Retinal pigment epithelial cell (primary cell): Measurements from ENCODE around the gene RFX4.
A peak's percentile ranks its signal among the peaks of the same experiment; 100 is the strongest.

Experiments
- DNase-seq: peaks from one replicate; pipeline ENCODE4 v3.0.0-alpha.2; 2010; ENCODE audit warnings: low read depth
- H3K4me3 ChIP-seq: 2 replicates; pipeline ENCODE4 v1.5.1; 2011; ENCODE audit warnings: mild to moderate bottlenecking, low read length, control low read depth, moderate library complexity
- TF ChIP-seq, protein P1 (sequence below): conservative IDR thresholded peaks from 2 replicates; pipeline ENCODE4 v1.5.1; 2011; ENCODE audit warnings: low read depth, low read length, control low read depth, inconsistent platforms

The RFX4 gene

DNA sequence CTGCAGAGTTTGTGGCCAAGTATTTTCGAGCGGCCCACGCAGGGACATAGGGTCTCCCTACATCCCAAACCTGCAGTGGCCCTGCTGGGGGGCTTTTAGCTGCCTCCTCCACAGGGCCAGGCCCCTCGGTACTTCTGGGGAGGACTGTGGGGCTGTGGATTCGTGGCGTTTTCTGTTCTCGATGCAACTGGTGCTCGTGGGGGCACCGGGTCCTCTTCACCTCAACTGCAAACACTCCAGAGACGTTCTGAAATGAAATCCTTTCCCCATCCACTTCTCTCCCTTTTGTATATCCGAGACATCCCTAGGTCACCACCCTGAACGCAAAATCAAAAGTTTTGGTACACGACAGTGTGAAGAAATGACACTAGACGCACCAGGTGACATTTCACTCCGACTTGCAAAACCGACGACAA is 2.3 kb downstream of the RFX4 start:
- no peak for DNase-seq
- H3K4me3 ChIP-seq = no peak overlapping the region
- TF ChIP-seq, protein P1, sequence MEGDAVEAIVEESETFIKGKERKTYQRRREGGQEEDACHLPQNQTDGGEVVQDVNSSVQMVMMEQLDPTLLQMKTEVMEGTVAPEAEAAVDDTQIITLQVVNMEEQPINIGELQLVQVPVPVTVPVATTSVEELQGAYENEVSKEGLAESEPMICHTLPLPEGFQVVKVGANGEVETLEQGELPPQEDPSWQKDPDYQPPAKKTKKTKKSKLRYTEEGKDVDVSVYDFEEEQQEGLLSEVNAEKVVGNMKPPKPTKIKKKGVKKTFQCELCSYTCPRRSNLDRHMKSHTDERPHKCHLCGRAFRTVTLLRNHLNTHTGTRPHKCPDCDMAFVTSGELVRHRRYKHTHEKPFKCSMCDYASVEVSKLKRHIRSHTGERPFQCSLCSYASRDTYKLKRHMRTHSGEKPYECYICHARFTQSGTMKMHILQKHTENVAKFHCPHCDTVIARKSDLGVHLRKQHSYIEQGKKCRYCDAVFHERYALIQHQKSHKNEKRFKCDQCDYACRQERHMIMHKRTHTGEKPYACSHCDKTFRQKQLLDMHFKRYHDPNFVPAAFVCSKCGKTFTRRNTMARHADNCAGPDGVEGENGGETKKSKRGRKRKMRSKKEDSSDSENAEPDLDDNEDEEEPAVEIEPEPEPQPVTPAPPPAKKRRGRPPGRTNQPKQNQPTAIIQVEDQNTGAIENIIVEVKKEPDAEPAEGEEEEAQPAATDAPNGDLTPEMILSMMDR = no peak

DNA sequence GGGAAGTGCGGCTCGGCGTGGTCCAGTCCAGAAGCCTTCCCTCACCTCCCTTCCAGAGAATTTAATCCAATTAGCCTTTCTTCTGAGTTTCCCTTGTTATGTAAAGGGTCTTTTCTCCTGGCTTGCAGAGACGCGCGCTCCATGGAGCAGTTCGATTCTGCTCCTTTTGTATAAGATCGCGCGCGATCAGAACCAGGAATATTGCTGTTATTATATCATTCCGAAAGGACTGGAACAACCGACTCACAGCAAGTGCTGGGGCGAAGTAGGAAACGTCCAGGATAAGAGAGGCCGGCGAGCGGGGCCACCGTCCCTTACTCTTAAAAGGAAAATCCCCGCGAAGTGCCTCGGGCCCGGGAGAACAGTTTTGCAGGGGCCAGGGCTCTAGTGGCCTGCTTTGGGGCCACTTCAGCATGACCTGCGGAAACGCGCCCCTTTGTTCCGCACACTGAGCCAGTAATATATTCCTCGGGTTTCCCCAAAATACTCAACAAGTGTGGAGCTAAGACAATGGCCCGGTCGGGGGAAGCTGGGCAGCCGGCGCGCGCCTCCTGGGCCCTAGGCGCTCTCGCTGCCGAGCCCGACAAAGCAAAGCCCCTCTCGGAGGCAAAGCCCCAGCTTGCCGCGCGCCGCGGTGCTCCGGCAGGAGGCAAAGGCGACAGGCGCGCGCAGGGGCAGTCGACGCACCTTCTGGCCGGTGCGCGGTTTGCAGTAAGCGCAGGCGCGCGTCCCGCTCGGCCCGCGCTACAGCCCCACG is 2.9 kb downstream of the RFX4 start:
- DNase-seq = no peak
- no peak overlapping the region for H3K4me3 ChIP-seq
- TF ChIP-seq, protein P1 = no peak

DNA sequence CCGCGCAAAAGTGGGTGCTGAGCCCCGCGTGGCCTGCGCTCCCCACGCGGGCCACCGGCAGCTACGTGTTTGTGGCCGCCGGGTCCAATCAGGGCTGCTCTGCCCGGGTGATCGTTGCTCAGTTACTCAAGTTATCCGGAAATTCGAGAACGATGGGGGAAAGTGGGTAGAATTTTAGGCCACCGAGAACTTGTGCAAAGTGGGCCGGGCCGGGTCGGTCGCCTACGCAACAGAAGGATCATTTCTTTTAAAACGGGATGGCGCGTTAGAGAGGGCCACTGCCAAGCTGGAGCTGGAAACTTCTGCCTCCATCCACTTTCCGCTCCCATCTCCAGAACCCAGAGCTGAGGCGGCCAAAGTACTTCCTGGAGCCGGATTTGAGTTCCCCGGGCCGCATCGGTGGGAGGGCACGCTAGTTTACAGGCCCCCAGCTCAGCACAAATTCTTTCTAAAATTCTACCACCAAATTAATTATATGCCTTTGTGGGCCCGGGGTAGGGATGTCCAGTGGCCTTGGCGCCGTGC is 3.5 kb downstream of the RFX4 start:
- TF ChIP-seq, protein P1 = no peak
- no peak overlapping the region for H3K4me3 ChIP-seq
- DNase-seq = no peak

DNA sequence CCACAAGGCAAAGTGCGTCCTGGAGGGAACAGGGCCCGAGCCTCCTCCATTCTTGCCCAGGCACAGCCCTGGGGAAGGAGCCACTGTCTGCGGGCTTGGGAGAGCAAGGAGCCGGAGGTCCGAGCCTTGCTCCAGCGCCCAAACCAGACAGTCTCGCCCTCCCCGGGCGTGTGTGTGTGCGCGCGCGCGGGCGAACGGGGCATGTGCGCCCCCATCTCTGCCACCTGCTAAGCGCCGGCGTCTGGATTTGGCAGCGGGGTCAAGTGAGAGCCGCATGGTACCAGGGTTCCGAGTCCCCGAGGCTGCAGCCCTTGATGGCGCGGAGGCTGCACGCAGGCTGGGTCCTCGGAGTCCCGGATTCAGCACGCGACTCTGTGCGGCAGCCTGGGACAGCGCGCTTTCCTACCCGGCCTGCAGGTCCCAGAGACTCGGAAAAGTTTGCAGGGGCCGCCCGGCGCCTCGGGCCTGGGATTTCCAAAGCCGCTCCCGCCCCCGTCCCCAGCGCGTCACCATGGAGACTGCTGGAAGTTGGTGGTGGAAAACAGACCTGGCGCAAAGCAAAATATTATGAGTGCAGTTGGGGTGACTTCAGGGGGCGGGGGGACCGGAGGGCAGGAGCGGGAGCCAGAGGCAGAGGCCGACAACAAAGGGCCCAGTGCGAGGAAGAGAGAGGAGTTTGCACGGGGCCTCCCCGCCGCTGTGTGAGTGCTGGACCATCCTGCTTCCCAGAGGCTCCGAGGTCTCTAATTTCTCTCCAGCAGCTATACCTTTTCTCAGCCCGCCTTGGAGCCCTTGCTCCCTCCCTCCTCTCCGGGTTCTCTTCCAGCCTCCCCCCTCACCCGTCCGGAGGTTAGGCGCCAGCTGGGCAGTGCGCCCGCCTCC is 4.2 kb downstream of the RFX4 start:
- DNase-seq = no peak
- peak overlapping the region; percentile 23 for H3K4me3 ChIP-seq

DNA sequence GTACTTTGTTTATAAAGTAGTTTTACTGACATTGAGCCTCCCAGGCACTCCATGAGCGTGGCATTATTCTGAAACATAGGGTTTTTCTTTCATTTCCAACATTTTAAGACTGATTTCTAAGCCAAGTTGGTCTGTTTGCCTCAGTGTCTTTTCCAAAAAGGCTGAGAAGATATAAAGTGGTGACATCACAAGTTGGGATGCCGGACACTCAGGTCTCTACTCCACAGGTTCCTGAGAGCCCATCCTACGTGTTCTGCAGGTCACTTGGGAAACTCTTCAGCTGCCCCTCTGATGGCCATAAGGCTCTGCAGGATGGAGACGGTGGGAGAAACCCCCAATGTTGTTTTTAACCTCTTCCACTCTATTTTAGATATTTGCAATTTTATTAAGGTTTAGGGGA is 6.0 kb downstream of the RFX4 start:
- no peak for DNase-seq
- H3K4me3 ChIP-seq = no peak overlapping the region
- TF ChIP-seq, protein P1 = no peak

More for the DNA sequence above, 4.2 kb downstream of the RFX4 start:
- TF ChIP-seq, protein P1 = no peak

DNA sequence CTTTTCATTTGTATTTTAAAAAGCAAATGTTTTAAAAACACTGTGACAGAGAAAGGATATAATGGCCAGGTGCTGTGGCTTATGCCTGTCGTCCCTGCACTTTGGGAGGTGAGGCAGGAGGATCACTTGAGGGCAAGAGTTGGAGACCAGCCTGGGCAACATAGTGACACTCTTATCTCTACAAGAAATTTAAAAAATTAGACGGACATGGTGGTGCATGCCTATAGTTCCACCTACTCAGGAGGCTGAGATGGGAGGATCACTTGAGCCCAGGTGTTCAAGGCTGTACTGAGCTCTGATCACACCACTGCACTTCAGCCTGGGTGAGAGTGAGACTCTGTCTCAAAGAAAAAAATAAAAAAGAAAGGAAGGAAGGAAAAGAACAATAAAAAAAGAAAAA is 7.8 kb downstream of the RFX4 start:
- TF ChIP-seq, protein P1 = no peak
- no peak for DNase-seq

DNA sequence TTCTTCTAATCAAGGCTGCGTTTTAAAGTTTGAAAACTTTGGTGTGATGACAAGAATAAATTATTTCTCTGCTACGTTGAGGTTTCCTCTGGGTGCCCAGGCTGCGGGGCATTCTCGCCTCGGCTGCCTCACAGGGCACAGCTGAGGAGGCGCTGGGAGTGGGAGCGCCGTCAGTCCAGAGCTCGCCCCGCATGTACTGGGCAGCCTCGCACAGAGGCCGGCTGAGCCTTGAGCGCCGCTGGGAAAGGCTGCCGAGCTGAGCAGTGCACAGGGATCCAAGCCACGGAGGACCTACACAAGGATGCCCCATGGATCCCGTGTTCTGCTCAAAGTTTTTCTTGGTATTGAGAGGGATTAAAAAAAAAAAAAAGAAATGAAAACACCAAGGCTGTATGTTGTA is 11.6 kb downstream of the RFX4 start:
- no peak overlapping the region for H3K4me3 ChIP-seq
- TF ChIP-seq, protein P1 = no peak
- DNase-seq = no peak

More for the DNA sequence above, 7.8 kb downstream of the RFX4 start:
- no peak overlapping the region for H3K4me3 ChIP-seq
